Cerebellar cortex (tissue), 1 donor: Measurements from ENCODE around the gene TPT1.
"Not testable (repeated sequence)": the region's sequence is repeated elsewhere in the genome, so short reads cannot be mapped to it uniquely, and the experiment has no call there.

Source experiments
- DNase-seq: peaks from one replicate; pipeline ENCODE4 v3.0.0-alpha.2; 2015; ENCODE audit warnings: low spot score

Gene TPT1

GRCh38 chr13:45301263-45301662 is 39.7 kb downstream of the TPT1 start:
- no peak for DNase-seq

- no peak for DNase-seq
Measured at GRCh38 chr13:45300190-45300985, 40.6 kb downstream of the TPT1 start.

GRCh38 chr13:45299194-45299593 is 41.8 kb downstream of the TPT1 start:
- no peak for DNase-seq

- DNase-seq: not testable (repeated sequence)
Measured at GRCh38 chr13:45298550-45298949, 42.4 kb downstream of the TPT1 start.

GRCh38 chr13:45298206-45298505 is 42.8 kb downstream of the TPT1 start:
- DNase-seq: no peak

- no peak for DNase-seq
Measured at GRCh38 chr13:45297456-45298205, 43.4 kb downstream of the TPT1 start.

GRCh38 chr13:45296259-45296658 is 44.7 kb downstream of the TPT1 start:
- no peak for DNase-seq

- DNase-seq: no peak
Measured at GRCh38 chr13:45295536-45295935, 45.4 kb downstream of the TPT1 start.

- no peak for DNase-seq
Measured at GRCh38 chr13:45292176-45292575, 48.8 kb downstream of the TPT1 start.

- no peak for DNase-seq
Measured at GRCh38 chr13:45289936-45290563, 50.9 kb downstream of the TPT1 start.
